ENCODE data around the gene SGK1. TPM values are rescaled to one million over a fixed set of nuclear protein-coding genes. Genes with fewer than 3 reads are reported as not detected.

Gene SGK1
- total RNA-seq, 6 experiments from 2014 or later: 75.4 to 117 (median 104) TPM

DNA sequence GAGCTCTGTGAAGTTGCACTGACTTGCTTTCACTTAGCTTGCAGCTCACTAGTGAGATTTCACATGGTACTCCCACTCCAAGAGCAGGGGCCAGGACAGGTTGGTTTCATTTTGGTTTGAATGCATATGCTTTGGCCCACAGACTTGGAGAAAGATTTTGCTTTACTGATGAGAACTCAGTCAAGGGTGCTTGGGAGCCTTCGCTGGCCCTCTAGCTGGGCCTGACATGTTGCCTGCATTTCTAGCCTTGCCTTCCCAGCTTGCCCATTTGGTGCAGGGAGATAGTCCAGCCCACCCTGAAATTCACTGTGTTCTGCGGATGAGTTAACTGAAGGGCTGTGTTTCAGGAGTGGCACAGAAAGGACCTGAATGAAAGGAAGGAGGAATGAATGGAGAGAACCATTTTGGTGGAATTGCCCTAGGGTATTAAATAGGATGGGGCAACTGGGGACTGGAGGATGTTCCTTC lies 1.9 kb downstream of the SGK1 start:
- Mint-ChIP-seq H3K27me3 (ENCODE audit: insufficient read depth) (peaks cover 4% of the 10 kb centered on the region), H3K27ac (no peak overlapping the region), H3K9me3 (no peaks in the 10 kb centered on the region), H3K4me3 (no peak overlapping the region), H3K36me3 (ENCODE audit: low read depth) (no peaks in the 10 kb centered on the region), H3K4me1 (ENCODE audit: low read depth) (peaks cover 20% of the 10 kb centered on the region)
- no peak for TF ChIP-seq CTCF (IDR thresholded peaks at IDR 0.05)
- no peak for DNase-seq

- Mint-ChIP-seq H3K36me3 (ENCODE audit: low read depth) (no peaks in the 10 kb centered on the region), H3K4me1 (ENCODE audit: low read depth) (peaks cover 20% of the 10 kb centered on the region), H3K27me3 (ENCODE audit: insufficient read depth) (peaks cover 4% of the 10 kb centered on the region), H3K4me3 (no peak overlapping the region), H3K27ac (no peak overlapping the region), H3K9me3 (no peaks in the 10 kb centered on the region)
- no peak for DNase-seq
- TF ChIP-seq CTCF (IDR thresholded peaks at IDR 0.05): no peak
These were observed 2.7 kb downstream of the SGK1 start for GRCh38 chr6:134315189-134315588.

DNA sequence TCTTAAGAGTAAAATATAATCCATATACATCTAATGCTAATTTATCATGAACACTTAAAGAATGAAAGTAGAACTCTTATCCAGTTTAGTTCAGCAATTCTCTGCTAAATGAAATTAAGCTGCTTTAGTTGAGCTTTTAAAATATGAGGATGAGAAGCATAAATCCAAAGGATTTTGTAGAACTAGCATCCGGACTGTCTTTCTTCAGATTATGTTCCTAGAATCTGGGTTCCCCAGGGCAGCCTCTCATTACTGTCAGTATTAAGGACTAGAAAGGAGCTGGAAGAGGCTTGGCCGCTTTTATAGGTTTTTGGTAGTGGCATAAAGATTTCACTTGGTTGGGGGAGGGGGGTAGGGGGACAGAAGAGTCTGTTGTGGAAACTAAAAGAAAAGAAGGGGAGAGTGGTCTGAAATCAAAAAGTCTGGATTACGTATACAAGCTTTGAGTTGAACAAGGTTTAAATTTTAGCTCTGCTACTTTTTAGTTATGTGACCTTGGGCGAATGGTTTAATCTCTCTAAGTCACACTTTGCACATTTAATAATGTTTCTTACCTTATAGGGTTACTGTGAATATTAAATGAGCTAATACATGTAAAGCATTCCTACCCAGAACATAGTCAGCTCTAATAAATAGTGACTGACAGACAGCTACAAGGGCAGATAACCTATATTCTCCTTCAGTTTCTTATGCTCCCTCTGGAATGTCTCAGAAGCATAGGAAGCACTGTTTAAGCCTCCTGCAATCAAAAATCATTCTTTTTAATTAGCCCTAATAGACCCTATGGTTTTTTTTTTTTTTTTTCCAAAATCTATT lies 3.7 kb downstream of the SGK1 start:
- no peak for DNase-seq
- peaks cover 4% of the 10 kb centered on the region for H3K27me3 Mint-ChIP-seq (ENCODE audit: insufficient read depth)
- no peak for TF ChIP-seq CTCF (IDR thresholded peaks at IDR 0.05)
- H3K4me3 Mint-ChIP-seq: no peak overlapping the region
- peaks cover 20% of the 10 kb centered on the region for H3K4me1 Mint-ChIP-seq (ENCODE audit: low read depth)
- no peaks in the 10 kb centered on the region for H3K9me3 Mint-ChIP-seq
- H3K36me3 Mint-ChIP-seq (ENCODE audit: low read depth): no peaks in the 10 kb centered on the region
- H3K27ac Mint-ChIP-seq: no peak overlapping the region

GRCh38 chr6:134312038-134312660 lies 5.8 kb downstream of the SGK1 start:
- TF ChIP-seq CTCF (IDR thresholded peaks at IDR 0.05): no peak
- no peaks in the 10 kb centered on the region for H3K36me3 Mint-ChIP-seq (ENCODE audit: low read depth)
- peaks cover 4% of the 10 kb centered on the region for H3K27me3 Mint-ChIP-seq (ENCODE audit: insufficient read depth)
- no peak overlapping the region for H3K27ac Mint-ChIP-seq
- DNase-seq: no peak
- no peak overlapping the region for H3K4me3 Mint-ChIP-seq
- no peaks in the 10 kb centered on the region for H3K9me3 Mint-ChIP-seq
- peaks cover under 1% of the 10 kb centered on the region; the same call in 1 of the 2 replicates for H3K4me1 Mint-ChIP-seq (ENCODE audit: low read depth)

GRCh38 chr6:134310817-134311216 lies 7.1 kb downstream of the SGK1 start:
- no peaks in the 10 kb centered on the region for H3K36me3 Mint-ChIP-seq (ENCODE audit: low read depth)
- no peak for TF ChIP-seq CTCF (IDR thresholded peaks at IDR 0.05)
- no peaks in the 10 kb centered on the region for H3K9me3 Mint-ChIP-seq
- no peak for DNase-seq
- H3K27ac Mint-ChIP-seq: no peak overlapping the region
- H3K4me1 Mint-ChIP-seq (ENCODE audit: low read depth): no peaks in the 10 kb centered on the region
- no peak overlapping the region for H3K4me3 Mint-ChIP-seq
- peaks cover 4% of the 10 kb centered on the region; the same call in 1 of the 2 replicates for H3K27me3 Mint-ChIP-seq (ENCODE audit: insufficient read depth)
